Prostate gland (tissue), 2 donors: ENCODE data around the gene HPN.

ENCODE experiments used
- CTCF ChIP-seq, 4 experiments: fragments of 200-600 bp in 2 of 4; fragments of 450-650 bp in 2 of 4; sonication (generic) in 2 of 4; IDR thresholded peaks; 1 replicate in 3 of 4; 2 replicates in 1 of 4; pipeline ENCODE4 v1.5.1; 2016 to 2019; ENCODE audit warnings: antibody characterized with exemption in 4 of 4, mild to moderate bottlenecking in 2 of 4, moderate library complexity in 2 of 4
- POLR2A ChIP-seq: fragments of 450-650 bp; IDR thresholded peaks from one replicate; pipeline ENCODE4 v1.6.1; 2016; ENCODE audit warnings: antibody characterized with exemption, mild to moderate bottlenecking
- POLR2AphosphoS5 ChIP-seq: sonication (generic); formaldehyde crosslinking; IDR thresholded peaks from one replicate; pipeline ENCODE4 v1.6.1; 2017; ENCODE audit warnings: antibody characterized with exemption

GRCh38 chr19:35069696-35070095 lies 28.2 kb downstream of the HPN start:
- TF ChIP-seq CTCF (IDR thresholded peaks at IDR 0.05) (no peak), POLR2A (no peak), POLR2AphosphoS5 (no peak)
